H1 (cell line): Measurements from ENCODE around the gene SMIM35. TPM values are rescaled to one million over a fixed set of nuclear protein-coding genes. Genes with fewer than 3 reads are reported as not detected.

Source experiments
- CTCF ChIA-PET: fragments of 300-600 bp; sonication (Branson Sonifier 250); formaldehyde crosslinking; loops from one replicate; lab custom pipeline; 2021; ENCODE audit not compliant: partially characterized antibody; lab: Charles Lee
- POLR2A ChIA-PET: fragments of 300-600 bp; sonication (Branson Sonifier 250); formaldehyde crosslinking; loops from one replicate; lab custom pipeline; 2021; ENCODE audit warnings: inconsistent platforms; ENCODE audit not compliant: partially characterized antibody; lab: Charles Lee
- DNase-seq, 2 experiments: peaks; one replicate each; pipeline versions ENCODE4 v3.0.0 to v3.0.0-alpha.2; 2010 to 2022; ENCODE audit warnings: low spot score in 2 of 2, low read depth in 1 of 2, mixed read lengths in 1 of 2
- FAIRE-seq: peaks from 2 replicates; lab custom pipeline; 2011; peaks lifted over from hg19 to GRCh38; lab: Jason Lieb, UNC
- H2AFZ ChIP-seq: 2 replicates; pipeline ENCODE4 v1.8.1; 2012; ENCODE audit warnings: low read length, inconsistent platforms
- H2AK5ac ChIP-seq: 2 replicates; pipeline ENCODE4 v1.6.1; 2013; ENCODE audit warnings: low read depth, low read length
- H2BK120ac ChIP-seq: replicated peaks from 2 replicates; pipeline ENCODE3; 2013; ENCODE audit warnings: low read depth, low read length, inconsistent platforms
- H2BK12ac ChIP-seq: 2 replicates; pipeline ENCODE4 v1.6.1; 2013; ENCODE audit warnings: low read depth, low read length
- H2BK15ac ChIP-seq: 2 replicates; pipeline ENCODE4 v1.6.1; 2013; ENCODE audit warnings: low read length
- H2BK20ac ChIP-seq: 2 replicates; pipeline ENCODE4 v1.6.1; 2013; ENCODE audit warnings: low read length
- H2BK5ac ChIP-seq: 2 replicates; pipeline ENCODE4 v1.6.1; 2013; ENCODE audit warnings: low read depth, low read length
- H3K14ac ChIP-seq: 2 replicates; pipeline ENCODE4 v1.6.1; 2013; ENCODE audit warnings: inconsistent platforms; ENCODE audit not compliant: insufficient read length
- H3K18ac ChIP-seq: 2 replicates; pipeline ENCODE4 v1.6.1; 2013; ENCODE audit warnings: low read length; ENCODE audit errors: extremely low read depth
- H3K23ac ChIP-seq: 2 replicates; pipeline ENCODE4 v1.6.1; 2013; ENCODE audit warnings: inconsistent platforms; ENCODE audit not compliant: insufficient read length
- H3K23me2 ChIP-seq: 2 replicates; pipeline ENCODE4 v1.6.1; 2013; ENCODE audit warnings: low read depth, low read length
- H3K27ac ChIP-seq: 2 replicates; pipeline ENCODE4 v1.6.1; 2011; ENCODE audit warnings: low read depth, low read length, inconsistent platforms
- H3K27me3 ChIP-seq, 4 experiments: replicated peaks in 1 of 4; 1 replicate in 1 of 4; 2 replicates in 3 of 4; pipeline versions ENCODE4 v1.6.1 to v1.8.1; 2011 to 2013; ENCODE audit warnings: low read length in 3 of 4, mild to moderate bottlenecking in 3 of 4, inconsistent platforms in 2 of 4, mixed read lengths in 2 of 4, moderate library complexity in 1 of 4; ENCODE audit not compliant: control insufficient read depth in 3 of 4, insufficient read depth in 3 of 4; ENCODE audit errors: extremely low read depth in 1 of 4
- H3K36me3 ChIP-seq, 4 experiments: 2 replicates each; pipeline versions ENCODE4 v1.6.1 to v1.8.1; 2011 to 2013; ENCODE audit warnings: mild to moderate bottlenecking in 4 of 4, low read length in 3 of 4, moderate library complexity in 2 of 4, control low read depth in 1 of 4, inconsistent platforms in 1 of 4; ENCODE audit not compliant: insufficient read depth in 4 of 4, control insufficient read depth in 2 of 4
- H3K4ac ChIP-seq: replicated peaks from 2 replicates; pipeline ENCODE3; 2013; ENCODE audit warnings: low read length, low read depth, mixed read lengths, inconsistent platforms; ENCODE audit not compliant: insufficient read length
- H3K4me1 ChIP-seq, 4 experiments: replicated peaks in 1 of 4; 1 replicate in 1 of 4; 2 replicates in 3 of 4; pipeline versions ENCODE4 v1.6.1 to v1.8.1; 2011 to 2013; ENCODE audit warnings: low read length in 3 of 4, inconsistent platforms in 2 of 4, mixed read lengths in 1 of 4; ENCODE audit not compliant: insufficient read depth in 4 of 4, control insufficient read depth in 3 of 4
- H3K4me2 ChIP-seq, 2 experiments: 2 replicates each; pipeline versions ENCODE4 v1.6.1 to v1.8.1; 2011 to 2013; ENCODE audit warnings: low read depth in 2 of 2, low read length in 2 of 2, control low read depth in 1 of 2, inconsistent platforms in 1 of 2, mild to moderate bottlenecking in 1 of 2; ENCODE audit not compliant: insufficient read depth in 1 of 2
- H3K4me3 ChIP-seq, 4 experiments: fragments of 200-600, 300-600 bp in 1 of 4; sonication (generic), shearing (Covaris generic), sonication (Bioruptor Twin) in 1 of 4; 2 replicates each; pipeline versions ENCODE4 v1.5.1 to v1.8.1; 2011 to 2016; ENCODE audit warnings: low read length in 4 of 4, low read depth in 3 of 4, control low read depth in 2 of 4, inconsistent platforms in 2 of 4, mild to moderate bottlenecking in 2 of 4, mixed read lengths in 1 of 4, moderate library complexity in 1 of 4; ENCODE audit not compliant: insufficient read depth in 2 of 4; ENCODE audit errors: extremely low read depth in 1 of 4
- H3K56ac ChIP-seq: replicated peaks from 2 replicates; pipeline ENCODE3; 2013; ENCODE audit warnings: low read depth, mild to moderate bottlenecking, mixed read lengths, low read length, inconsistent platforms; ENCODE audit not compliant: insufficient read length
- H3K79me1 ChIP-seq: 2 replicates; pipeline ENCODE4 v1.6.1; 2013; ENCODE audit warnings: low read depth, low read length, control low read depth
- H3K79me2 ChIP-seq, 2 experiments: 2 replicates each; pipeline versions ENCODE4 v1.6.1 to v1.8.1; 2012 to 2013; ENCODE audit warnings: low read length in 2 of 2, mild to moderate bottlenecking in 2 of 2, inconsistent platforms in 1 of 2; ENCODE audit not compliant: insufficient read depth in 2 of 2, control insufficient read depth in 1 of 2
- H3K9ac ChIP-seq, 4 experiments: replicated peaks in 1 of 4; 1 replicate in 1 of 4; 2 replicates in 3 of 4; pipeline versions ENCODE4 v1.6.1 to v1.8.1; 2011 to 2013; ENCODE audit warnings: low read depth in 3 of 4, low read length in 3 of 4, control low read depth in 2 of 4, mild to moderate bottlenecking in 2 of 4, moderate library complexity in 2 of 4, inconsistent platforms in 1 of 4; ENCODE audit errors: extremely low read depth in 1 of 4
- H3K9me3 ChIP-seq, 2 experiments: 2 replicates each; pipeline versions ENCODE4 v1.6.1 to v1.8.1; 2012 to 2013; ENCODE audit warnings: mild to moderate bottlenecking in 2 of 2, moderate library complexity in 2 of 2, control low read depth in 1 of 2, inconsistent platforms in 1 of 2, low read depth in 1 of 2, low read length in 1 of 2, mixed read lengths in 1 of 2; ENCODE audit not compliant: insufficient read depth in 2 of 2
- H4K20me1 ChIP-seq, 2 experiments: replicated peaks in 1 of 2; 2 replicates each; pipeline versions ENCODE3 to v1.8.1; 2011 to 2013; ENCODE audit warnings: inconsistent platforms in 2 of 2, low read length in 2 of 2, mild to moderate bottlenecking in 1 of 2; ENCODE audit not compliant: insufficient read depth in 2 of 2, control insufficient read depth in 1 of 2
- H4K5ac ChIP-seq: 2 replicates; pipeline ENCODE4 v1.6.1; 2013; ENCODE audit warnings: low read length, low read depth, mixed read lengths, inconsistent platforms; ENCODE audit not compliant: insufficient read length
- H4K8ac ChIP-seq: 2 replicates; pipeline ENCODE4 v1.8.0; 2013; ENCODE audit warnings: mild to moderate bottlenecking, moderate library complexity, low read length, inconsistent platforms; ENCODE audit not compliant: insufficient read depth; ENCODE audit errors: extremely low read depth
- H4K91ac ChIP-seq: replicated peaks from 2 replicates; pipeline ENCODE3; 2013; ENCODE audit warnings: low read length, mixed read lengths, inconsistent platforms; ENCODE audit not compliant: insufficient read length
- CBX8 ChIP-seq: fragments of 300-800, 300-1000 bp; sonication (generic); IDR thresholded peaks from 2 replicates; pipeline ENCODE4 v1.7.1; 2016; ENCODE audit warnings: low read depth, low read length, borderline replicate concordance
- JUN ChIP-seq: IDR thresholded peaks from 2 replicates; pipeline ENCODE4 v1.6.1; 2011; ENCODE audit warnings: low read depth, mild to moderate bottlenecking, improper control_type of control experiment, low read length
- NRF1 ChIP-seq: IDR thresholded peaks from 2 replicates; pipeline ENCODE4 v1.6.1; 2011; ENCODE audit warnings: mild to moderate bottlenecking, low read depth, low read length, improper control_type of control experiment
- SAP30 ChIP-seq: fragments of 300-600 bp; sonication (generic); IDR thresholded peaks from 2 replicates; pipeline ENCODE4 v1.7.1; 2012; ENCODE audit warnings: low read length, moderate library complexity, mild to moderate bottlenecking, inconsistent platforms; ENCODE audit not compliant: insufficient read depth, insufficient replicate concordance
- TAF1 ChIP-seq: IDR thresholded peaks from 2 replicates; pipeline ENCODE4 v1.6.1; 2011; ENCODE audit warnings: mild to moderate bottlenecking, low read depth, low read length
- TEAD4 ChIP-seq: IDR thresholded peaks from 2 replicates; pipeline ENCODE4 v1.6.1; 2012; ENCODE audit warnings: low read depth, low read length, inconsistent platforms, mixed read lengths
- ZNF274 ChIP-seq: IDR thresholded peaks from 2 replicates; pipeline ENCODE4 v1.7.0; 2012; ENCODE audit warnings: low read length, borderline replicate concordance; ENCODE audit errors: extremely low read depth
- WGBS, 2 experiments: shearing (Covaris generic) in 1 of 2; methylation state at CpG; one replicate each; pipeline versions ENCODE4 v1.1.6 to v1.1.7; 2013 to 2015; ENCODE audit warnings: low lambda C conversion rate in 2 of 2, mixed read lengths in 2 of 2, inconsistent platforms in 1 of 2, low coverage in 1 of 2, missing lambda C conversion rate in 1 of 2; ENCODE audit not compliant: insufficient replicate concordance in 2 of 2, insufficient coverage in 1 of 2, insufficient read length in 1 of 2; ENCODE audit errors: extremely low coverage in 1 of 2, missing lambda C conversion rate in 1 of 2; 5-methylcytosine and 5-hydroxymethylcytosine counted together
- polyA plus RNA-seq, 7 experiments: library from polyadenylated mRNA; depleted of rRNA in 3 of 7; stranded (reverse) in 5 of 7; unstranded in 2 of 7; fragments of >200 nt in 5 of 7; fragments of 200-250 nt in 2 of 7; gene quantifications; 1 replicate in 5 of 7; 2 replicates in 1 of 7; 4 replicates in 1 of 7; pipeline versions ENCODE4 v1.2.1 to v1.2.3, GENCODE V29; 2011 to 2013; ENCODE audit warnings: missing spikeins in 2 of 7, mixed read lengths in 2 of 7
- total RNA-seq: library from RNA; stranded (reverse); fragmentation: NEBNext Ultra II Directional; extraction: Animal tissue kit (Norgen Biotek cat#: 25700); gene quantifications from 2 replicates; pipeline ENCODE4 v1.2.1, GENCODE V29; 2021

The SMIM35 gene
- total and polyA plus RNA-seq, 2 of the 8 experiments (the other 6 are each of a cell fraction or from before 2014, with no cell fraction given), result not detected

- Histone ChIP-seq H3K23ac (no peak overlapping the region), H2AK5ac (no peak overlapping the region), H2BK120ac (no peak overlapping the region), H3K18ac (no peak overlapping the region), H3K36me3 (no peaks in the 10 kb centered on the region), H3K9me3 (no peaks in the 10 kb centered on the region), H3K9ac (no peak overlapping the region), H2BK12ac (no peak overlapping the region), H2BK15ac (no peak overlapping the region), H4K91ac (no peak overlapping the region), H3K79me2 (no peaks in the 10 kb centered on the region), H3K27me3 (no peaks in the 10 kb centered on the region; a peak in 1 of 7 replicates), H3K27ac (no peak overlapping the region), H2AFZ (no peak overlapping the region), H3K56ac (no peak overlapping the region), H3K4me2 (no peak overlapping the region), H4K8ac (no peak overlapping the region), H2BK20ac (no peak overlapping the region), H4K20me1 (no peaks in the 10 kb centered on the region), H3K4ac (no peak overlapping the region), H2BK5ac (peak overlapping the region; percentile 52; the same call in 1 of the 2 replicates), H3K4me1 (peaks cover 0 to 3% (median under 1%) of the 10 kb centered on the region in 4 experiments; a peak in 4 of 7 replicates), H3K23me2 (no peaks in the 10 kb centered on the region; the same call in 1 of the 2 replicates), H3K14ac (no peak overlapping the region), H3K79me1 (no peaks in the 10 kb centered on the region), H3K4me3 (no peak overlapping the region), H4K5ac (no peak overlapping the region)
- FAIRE-seq (no peak), DNase-seq (no peak)
- ChIA-PET CTCF (interaction anchor here (0.6 to 2.0 kb wide), 5 partner anchors 11 to 162 kb away, joined by 3 to 6 read pairs (median 3); no protein-coding TSS in a partner anchor), POLR2A (interaction anchor here (2.7 kb wide), 1 partner anchor 10 kb away, joined by 7 read pairs; no protein-coding TSS in a partner anchor)
- no peak for TF ChIP-seq CBX8
- TF ChIP-seq TAF1, result no peak
- TF ChIP-seq NRF1, result no peak
- no peak for TF ChIP-seq ZNF274
- TF ChIP-seq JUN, result no peak
- no peak for TF ChIP-seq TEAD4
- no peak for TF ChIP-seq SAP30
- WGBS, 2 experiments, result 83% methylated on average over 2 of the region's 2 CpGs; no CpG with 5 or more reads in 1 of the 2 experiments
Observed at GRCh38 chr11:118109231-118109630, 22.5 kb upstream of the SMIM35 start.
